GM12872 (cell line): Measurements from ENCODE around the gene SLC22A5.

Experiments
- CTCF ChIP-seq: IDR thresholded peaks from 3 replicates; pipeline ENCODE4 v1.5.1; 2011; ENCODE audit warnings: low read depth, mild to moderate bottlenecking, low read length, moderate library complexity; ENCODE audit not compliant: insufficient read depth

The SLC22A5 gene

GRCh38 chr5:132411304-132412013 is 41.9 kb downstream of the SLC22A5 start:
- TF ChIP-seq CTCF = no peak

- no peak for TF ChIP-seq CTCF
These were observed 44.1 kb downstream of the SLC22A5 start for GRCh38 chr5:132413567-132413966.

- no peak for TF ChIP-seq CTCF
These were observed 45.3 kb downstream of the SLC22A5 start for GRCh38 chr5:132414634-132415378.

GRCh38 chr5:132416306-132417009 is 46.9 kb downstream of the SLC22A5 start:
- no peak for TF ChIP-seq CTCF

GRCh38 chr5:132417010-132417439 is 47.5 kb downstream of the SLC22A5 start:
- no peak for TF ChIP-seq CTCF

- TF ChIP-seq CTCF = no peak
These were observed 48.0 kb downstream of the SLC22A5 start for GRCh38 chr5:132417461-132417860.

- TF ChIP-seq CTCF = no peak
These were observed 48.5 kb downstream of the SLC22A5 start for GRCh38 chr5:132417889-132418485.
